SW 1271 (cell line): ENCODE measurements around the gene TYW1B.
"Not testable (repeated sequence)": the region's sequence is repeated elsewhere in the genome, so short reads cannot be mapped to it uniquely, and the experiment has no call there.

Source experiments
- DNase-seq, 2 experiments: peaks; one replicate each; lab custom pipeline; 2025; lab: John Stamatoyannopoulos, UW

Gene TYW1B

DNA sequence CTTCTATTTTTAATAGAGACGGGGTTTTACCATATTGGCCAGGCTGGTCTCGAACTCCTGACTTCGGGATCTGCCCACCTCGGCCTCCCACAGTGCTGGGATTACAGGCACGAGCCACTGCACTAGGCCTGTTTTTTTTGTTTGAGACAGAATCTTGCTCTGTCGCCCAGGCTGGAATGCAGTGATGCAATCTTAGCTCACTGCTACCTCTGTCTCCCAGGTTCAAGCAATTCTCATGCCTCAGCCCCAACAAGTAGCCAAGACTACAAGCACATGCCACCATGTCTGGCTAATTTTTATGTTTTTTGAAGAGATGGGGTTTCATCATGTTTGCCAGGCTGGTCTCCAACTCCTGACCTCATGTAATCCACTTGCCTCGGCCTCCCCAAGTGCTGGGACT, 73.7 kb downstream of the TYW1B start:
- DNase-seq, result no peak

DNA sequence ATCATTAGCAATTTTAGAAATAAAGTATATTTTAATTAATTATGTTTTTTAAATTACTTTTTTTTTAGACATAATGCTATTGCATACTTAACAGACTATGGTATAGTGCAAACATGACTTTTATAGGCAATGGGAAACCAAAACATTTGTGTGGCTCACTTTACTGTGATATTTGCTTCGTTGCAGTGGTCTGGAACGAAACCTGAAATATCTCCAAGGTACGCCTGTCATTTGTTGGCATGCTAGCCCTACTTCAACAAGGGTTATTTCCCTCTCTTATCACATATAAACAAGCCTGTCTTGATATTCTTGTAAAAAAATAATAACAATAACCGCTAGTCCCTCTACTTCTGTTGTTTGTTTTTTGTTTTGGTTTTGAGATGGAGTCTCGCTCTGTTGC, 74.2 kb downstream of the TYW1B start:
- DNase-seq, result no peak

GRCh38 chr7:72753229-72753628, 74.8 kb downstream of the TYW1B start:
- DNase-seq, result not testable (repeated sequence)

DNA sequence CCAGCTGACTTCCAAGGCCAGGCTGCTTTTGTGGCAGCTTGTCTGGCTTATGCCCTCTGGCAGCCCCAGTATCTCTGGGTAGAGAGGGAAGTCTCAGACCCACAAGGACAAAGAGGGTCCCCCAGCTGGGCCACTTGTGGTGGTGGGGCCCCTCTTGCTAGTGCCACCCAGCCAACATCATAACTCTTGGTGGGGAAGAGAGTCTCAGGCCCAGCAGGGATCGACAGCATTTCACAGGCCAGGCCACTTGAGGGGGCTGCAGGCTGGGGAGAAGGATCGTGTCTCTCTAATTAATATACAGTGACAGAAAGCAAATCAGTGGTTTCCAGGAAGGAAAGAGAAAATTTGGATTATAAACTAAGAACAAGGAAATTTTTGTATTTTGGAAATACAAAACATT, 76.0 kb downstream of the TYW1B start:
- DNase-seq, result no peak

- no peak for DNase-seq
These were observed 76.6 kb downstream of the TYW1B start for GRCh38 chr7:72751378-72751777.

- not testable (repeated sequence) for DNase-seq
These were observed 79.4 kb downstream of the TYW1B start for GRCh38 chr7:72748649-72749048.

GRCh38 chr7:72744244-72744926, 83.6 kb downstream of the TYW1B start:
- not testable (repeated sequence) for DNase-seq

- not testable (repeated sequence) for DNase-seq
These were observed 84.2 kb downstream of the TYW1B start for GRCh38 chr7:72743801-72744200.

DNA sequence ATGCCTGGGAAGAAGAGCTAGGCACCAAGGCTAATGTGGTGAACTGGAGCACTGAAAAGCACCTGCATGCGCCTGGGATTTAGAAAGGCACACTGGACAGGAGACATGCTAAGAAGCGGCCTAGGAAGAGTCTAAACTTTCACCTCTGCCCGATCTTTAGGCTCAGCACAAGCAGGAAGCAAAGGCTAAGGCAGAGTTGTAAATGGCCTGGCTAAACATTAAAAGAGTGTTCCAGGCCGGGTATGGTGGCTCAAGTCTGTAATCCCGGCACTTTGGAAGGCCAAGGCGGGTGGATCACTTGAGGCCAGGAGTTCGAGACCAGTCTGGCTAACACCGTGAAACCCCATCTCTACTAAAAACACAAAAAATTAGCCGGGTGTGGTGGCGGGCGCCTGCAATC, 88.3 kb downstream of the TYW1B start:
- not testable (repeated sequence) for DNase-seq

GRCh38 chr7:72735855-72736254, 92.1 kb downstream of the TYW1B start:
- DNase-seq, result not testable (repeated sequence)

DNA sequence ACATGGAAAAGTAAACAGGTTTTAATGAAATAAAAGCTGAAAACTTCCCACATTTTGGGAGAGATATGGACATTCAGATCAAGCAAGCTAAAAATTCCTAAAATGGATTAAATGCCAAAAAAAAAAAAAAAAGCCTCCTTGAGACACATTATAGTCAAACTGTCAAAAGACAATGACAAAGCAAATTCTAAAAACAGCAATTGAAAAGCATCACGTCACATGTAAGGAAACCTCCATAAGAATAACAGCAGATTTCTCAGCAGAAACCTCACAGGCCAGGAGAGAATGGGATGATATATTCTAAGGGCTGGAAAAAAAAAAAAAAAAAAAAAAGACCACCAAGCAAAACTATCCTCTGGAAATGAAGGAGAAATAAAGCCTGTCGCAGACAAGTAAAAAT, 97.2 kb downstream of the TYW1B start:
- not testable (repeated sequence) for DNase-seq

GRCh38 chr7:72730384-72730783, 97.6 kb downstream of the TYW1B start:
- DNase-seq, result not testable (repeated sequence)

- not testable (repeated sequence) for DNase-seq
These were observed 98.9 kb downstream of the TYW1B start for GRCh38 chr7:72729130-72729529.

DNA sequence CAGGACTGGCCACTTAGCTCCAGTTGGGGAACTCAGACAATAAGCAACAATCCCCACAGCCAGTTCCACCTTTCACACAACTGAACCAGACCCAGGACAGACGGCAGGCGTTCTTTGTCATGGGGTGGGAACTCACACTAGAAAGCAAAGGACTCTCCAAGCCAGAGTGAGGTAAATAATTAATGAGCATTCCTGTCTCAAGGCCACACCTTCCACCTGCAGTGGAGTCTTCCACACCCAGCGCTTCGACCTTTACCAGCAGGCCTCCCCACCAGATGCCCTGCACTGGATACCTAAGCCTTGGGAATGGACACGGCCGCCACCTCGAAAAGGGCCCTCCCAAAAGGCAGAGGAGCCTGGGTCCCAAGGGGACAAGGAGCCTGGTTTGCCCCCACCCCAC, 105.3 kb downstream of the TYW1B start:
- not testable (repeated sequence) for DNase-seq

- not testable (repeated sequence) for DNase-seq
These were observed 107.1 kb downstream of the TYW1B start for GRCh38 chr7:72720890-72721289.

DNA sequence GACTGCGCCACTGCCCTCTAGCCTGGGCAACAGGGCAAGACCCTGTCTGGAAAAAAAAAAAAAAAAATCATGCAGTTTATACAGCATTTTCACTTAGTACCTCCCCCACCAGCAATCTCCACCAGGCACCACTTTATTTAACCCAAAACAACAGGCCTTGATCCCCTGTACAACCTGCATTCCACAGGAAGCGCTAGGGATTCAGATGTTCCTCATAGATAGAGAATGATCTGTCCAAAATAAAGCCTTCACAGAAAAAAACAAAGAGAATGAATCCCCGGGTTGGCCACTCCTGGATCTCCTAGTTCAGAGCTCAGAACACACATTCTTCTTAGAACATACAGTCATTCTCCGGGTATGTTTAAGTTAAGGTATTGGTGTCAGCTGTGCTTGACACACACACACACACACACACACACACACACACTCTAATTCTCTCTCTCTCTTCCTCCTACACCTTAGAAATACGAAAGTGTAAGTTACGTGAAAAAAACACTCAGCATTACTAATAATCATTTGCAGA, 110.7 kb downstream of the TYW1B start:
- not testable (repeated sequence) for DNase-seq

GRCh38 chr7:72711927-72712326, 116.1 kb downstream of the TYW1B start:
- DNase-seq, result not testable (repeated sequence)

GRCh38 chr7:72710983-72711382, 117.0 kb downstream of the TYW1B start:
- DNase-seq, result no peak

GRCh38 chr7:72709909-72710308, 118.1 kb downstream of the TYW1B start:
- DNase-seq, result no peak

GRCh38 chr7:72708371-72709050, 119.5 kb downstream of the TYW1B start:
- DNase-seq, result not testable (repeated sequence)

DNA sequence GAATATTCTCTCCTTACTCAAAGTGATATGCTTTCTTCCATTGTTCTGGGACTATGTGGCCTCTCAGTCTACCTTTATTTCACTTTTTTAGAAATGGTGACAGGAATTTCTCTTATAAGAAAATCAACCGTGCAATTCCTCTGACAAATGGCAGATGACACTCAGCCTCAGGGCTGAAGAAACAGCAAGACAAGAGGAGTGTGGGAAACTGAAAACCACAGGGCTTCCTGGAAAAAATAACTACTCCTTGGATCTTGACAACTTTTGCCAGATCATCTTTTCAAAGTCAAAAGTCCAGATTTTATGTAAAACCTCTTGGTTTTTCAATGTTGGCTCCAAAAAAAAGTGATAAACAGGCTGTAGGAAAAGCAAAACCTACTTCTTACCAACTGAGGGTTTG, 121.5 kb downstream of the TYW1B start:
- no peak for DNase-seq

DNA sequence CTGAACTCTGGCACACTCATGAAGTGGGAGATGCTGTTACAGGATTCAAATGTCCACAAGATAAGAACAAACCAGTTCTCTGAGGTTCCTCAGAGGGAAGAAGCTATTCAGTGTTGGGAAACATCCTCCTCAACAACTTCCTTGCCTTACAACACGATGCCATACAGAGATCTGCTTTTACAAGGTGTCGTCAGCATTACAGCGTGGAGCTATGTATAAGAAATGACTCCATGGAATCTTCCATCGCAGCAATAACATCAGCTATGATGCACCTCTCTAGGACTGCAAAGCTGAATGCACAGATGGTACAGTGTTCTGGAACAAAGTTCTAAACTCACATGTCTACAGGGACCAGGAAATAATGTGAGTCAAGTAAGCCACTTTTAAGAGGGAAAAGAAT, 122.3 kb downstream of the TYW1B start:
- DNase-seq, result not testable (repeated sequence)

DNA sequence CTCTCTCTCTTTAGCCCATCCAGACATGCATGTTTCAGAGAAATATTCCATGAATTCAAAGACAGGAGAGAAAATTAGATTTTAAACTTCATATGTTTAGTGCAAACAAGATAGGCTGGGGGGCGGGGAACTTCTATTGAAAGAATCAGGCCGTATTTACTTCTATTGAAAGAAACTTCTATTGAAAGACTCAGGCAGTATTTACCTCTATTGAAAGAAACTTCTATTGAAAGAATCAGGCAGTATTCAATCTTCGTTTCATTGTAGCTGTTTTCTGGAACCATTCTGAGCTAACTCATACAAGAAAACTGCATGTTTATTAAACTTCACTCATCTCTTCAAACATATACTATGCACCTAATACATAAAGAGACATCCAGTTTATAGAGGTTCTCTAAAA, 123.1 kb downstream of the TYW1B start:
- DNase-seq, result no peak
